GM12864 (cell line): ENCODE results near the gene ALK.

Experiments used
- DNase-seq: peaks from one replicate; pipeline ENCODE4 v3.0.0-alpha.2; 2011; ENCODE audit warnings: low read depth
- H3K4me3 ChIP-seq: 2 replicates; pipeline ENCODE4 v1.5.1; 2011; ENCODE audit warnings: mild to moderate bottlenecking, low read depth, low read length, control low read depth
- TF ChIP-seq, protein P1 (sequence below): IDR thresholded peaks from 2 replicates; pipeline ENCODE4 v1.5.1; 2011; ENCODE audit warnings: low read depth, mild to moderate bottlenecking, moderate library complexity, low read length, control low read depth, inconsistent platforms; ENCODE audit errors: missing control alignments

ALK gene

DNA sequence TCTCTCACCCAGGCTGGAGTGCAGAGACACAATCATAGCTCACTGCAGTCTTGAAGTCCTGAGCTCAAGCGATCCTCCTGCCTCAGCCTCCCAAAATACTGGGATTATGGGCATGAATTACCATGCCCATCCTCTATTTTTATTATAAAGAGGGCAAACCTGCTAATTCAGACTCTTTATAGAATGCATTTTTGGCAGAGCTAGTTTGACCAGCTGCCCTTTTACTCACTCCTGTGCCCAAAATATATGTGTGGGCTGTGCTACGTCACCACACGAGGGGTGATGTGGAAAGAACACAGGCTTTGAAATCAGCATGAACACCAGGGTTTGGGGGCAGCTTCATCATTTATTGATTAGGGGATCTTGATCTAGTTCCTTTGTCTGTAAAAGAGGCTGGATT, 668.4 kb downstream of the ALK start:
- TF ChIP-seq, protein P1, sequence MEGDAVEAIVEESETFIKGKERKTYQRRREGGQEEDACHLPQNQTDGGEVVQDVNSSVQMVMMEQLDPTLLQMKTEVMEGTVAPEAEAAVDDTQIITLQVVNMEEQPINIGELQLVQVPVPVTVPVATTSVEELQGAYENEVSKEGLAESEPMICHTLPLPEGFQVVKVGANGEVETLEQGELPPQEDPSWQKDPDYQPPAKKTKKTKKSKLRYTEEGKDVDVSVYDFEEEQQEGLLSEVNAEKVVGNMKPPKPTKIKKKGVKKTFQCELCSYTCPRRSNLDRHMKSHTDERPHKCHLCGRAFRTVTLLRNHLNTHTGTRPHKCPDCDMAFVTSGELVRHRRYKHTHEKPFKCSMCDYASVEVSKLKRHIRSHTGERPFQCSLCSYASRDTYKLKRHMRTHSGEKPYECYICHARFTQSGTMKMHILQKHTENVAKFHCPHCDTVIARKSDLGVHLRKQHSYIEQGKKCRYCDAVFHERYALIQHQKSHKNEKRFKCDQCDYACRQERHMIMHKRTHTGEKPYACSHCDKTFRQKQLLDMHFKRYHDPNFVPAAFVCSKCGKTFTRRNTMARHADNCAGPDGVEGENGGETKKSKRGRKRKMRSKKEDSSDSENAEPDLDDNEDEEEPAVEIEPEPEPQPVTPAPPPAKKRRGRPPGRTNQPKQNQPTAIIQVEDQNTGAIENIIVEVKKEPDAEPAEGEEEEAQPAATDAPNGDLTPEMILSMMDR, result no peak
- no peak overlapping the region for H3K4me3 ChIP-seq
- no peak for DNase-seq

DNA sequence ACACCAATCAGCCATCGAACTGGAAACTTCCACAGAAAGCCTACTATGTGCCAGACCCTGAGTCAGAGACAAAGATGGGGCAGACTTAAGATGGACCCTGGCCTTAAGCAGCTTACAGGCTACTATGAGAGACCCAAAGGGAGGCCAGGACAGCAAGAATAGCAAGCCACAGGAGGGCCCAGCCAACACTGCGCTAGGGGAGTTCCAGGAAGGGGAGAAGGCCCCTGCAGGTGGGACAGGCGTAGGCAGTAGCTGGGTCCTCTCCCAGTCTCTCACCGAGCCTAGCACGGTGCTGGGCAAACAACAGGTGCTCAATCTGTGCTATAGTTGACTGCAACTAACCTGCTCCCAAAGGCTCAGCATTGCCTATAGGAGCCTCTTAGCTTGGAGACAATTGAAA, 670.0 kb downstream of the ALK start:
- DNase-seq, result no peak
- H3K4me3 ChIP-seq, result no peak overlapping the region
- TF ChIP-seq, protein P1, result no peak

DNA sequence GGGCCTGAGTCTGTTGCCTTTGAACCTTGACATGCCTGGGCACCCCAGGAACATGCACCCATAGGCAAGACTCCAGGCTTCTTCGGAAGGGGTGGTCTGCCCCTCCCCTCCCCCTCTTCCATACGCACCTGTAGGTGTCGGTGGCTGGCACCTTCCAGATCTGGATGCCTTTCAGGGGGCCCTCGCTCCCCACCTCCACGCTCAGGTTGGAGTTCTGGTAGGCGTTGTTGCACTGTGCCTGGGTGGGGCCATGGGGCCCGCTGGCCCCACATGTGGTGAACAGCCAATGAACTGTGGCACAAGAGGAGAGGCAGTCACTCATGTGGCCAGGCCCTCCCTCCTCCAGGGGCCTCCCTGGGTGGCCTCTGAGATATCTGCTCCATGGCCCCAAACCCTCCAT, 670.4 kb downstream of the ALK start:
- TF ChIP-seq, protein P1, result no peak
- H3K4me3 ChIP-seq, result no peak overlapping the region
- DNase-seq, result no peak

DNA sequence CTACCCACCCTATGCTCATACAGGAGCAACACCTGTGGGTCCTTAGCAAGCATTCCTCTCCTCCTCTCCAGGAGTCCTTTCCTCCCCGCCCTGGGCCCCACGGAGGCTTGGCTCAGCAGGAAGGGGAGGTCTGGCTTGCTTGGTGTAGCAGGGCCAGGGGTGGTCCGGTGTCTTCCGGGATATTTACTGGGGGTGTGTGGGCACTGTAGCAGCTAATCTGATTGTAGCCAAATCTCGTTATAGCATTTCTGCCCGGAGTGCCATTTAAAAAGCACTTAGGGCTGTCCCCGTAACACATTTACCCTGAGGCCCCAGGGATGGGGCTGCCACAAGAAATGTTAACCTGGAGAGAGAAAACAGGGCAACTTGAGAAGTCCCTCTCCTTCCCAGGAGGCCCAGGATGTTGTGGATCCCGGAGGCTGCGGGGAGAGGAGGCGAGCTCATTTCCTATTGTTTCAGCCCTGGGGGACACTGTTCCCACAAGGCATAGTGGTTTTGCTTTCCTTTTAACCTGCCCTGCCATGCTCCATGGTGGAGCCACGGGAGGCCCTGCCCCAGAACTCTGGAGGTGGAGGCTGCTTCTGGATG, 671.6 kb downstream of the ALK start:
- no peak overlapping the region for H3K4me3 ChIP-seq
- TF ChIP-seq, protein P1, result no peak
- no peak for DNase-seq

DNA sequence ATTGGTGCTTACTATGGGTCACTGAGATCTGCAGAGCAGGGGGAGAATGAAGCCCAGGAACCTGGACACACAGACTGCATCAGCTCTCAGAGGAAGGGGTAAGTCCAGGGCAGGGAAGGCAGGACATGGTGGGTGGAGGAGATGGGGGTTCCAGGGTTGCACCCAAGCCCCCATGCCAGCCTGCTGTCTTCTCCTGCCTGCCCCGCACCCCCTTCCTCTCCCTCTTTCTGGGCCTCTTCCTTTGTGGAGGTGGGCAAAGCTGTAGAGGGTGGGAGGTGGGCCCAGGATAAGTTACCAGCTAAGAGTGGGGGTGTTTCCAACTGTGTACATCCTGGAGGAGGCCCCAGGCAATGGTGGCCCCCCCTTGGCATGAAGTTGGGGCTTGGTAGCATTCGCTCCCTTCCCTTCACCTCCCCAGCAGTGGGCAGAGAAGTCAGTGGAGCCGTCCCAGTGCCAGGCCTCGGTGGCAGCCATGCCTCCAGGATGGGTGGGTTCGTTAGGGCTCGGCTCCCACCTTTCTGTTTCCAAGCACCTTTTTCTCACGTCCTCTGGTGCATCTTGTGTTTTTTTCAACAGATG, 674.0 kb downstream of the ALK start:
- TF ChIP-seq, protein P1, result no peak
- no peak for DNase-seq
- no peak overlapping the region for H3K4me3 ChIP-seq

DNA sequence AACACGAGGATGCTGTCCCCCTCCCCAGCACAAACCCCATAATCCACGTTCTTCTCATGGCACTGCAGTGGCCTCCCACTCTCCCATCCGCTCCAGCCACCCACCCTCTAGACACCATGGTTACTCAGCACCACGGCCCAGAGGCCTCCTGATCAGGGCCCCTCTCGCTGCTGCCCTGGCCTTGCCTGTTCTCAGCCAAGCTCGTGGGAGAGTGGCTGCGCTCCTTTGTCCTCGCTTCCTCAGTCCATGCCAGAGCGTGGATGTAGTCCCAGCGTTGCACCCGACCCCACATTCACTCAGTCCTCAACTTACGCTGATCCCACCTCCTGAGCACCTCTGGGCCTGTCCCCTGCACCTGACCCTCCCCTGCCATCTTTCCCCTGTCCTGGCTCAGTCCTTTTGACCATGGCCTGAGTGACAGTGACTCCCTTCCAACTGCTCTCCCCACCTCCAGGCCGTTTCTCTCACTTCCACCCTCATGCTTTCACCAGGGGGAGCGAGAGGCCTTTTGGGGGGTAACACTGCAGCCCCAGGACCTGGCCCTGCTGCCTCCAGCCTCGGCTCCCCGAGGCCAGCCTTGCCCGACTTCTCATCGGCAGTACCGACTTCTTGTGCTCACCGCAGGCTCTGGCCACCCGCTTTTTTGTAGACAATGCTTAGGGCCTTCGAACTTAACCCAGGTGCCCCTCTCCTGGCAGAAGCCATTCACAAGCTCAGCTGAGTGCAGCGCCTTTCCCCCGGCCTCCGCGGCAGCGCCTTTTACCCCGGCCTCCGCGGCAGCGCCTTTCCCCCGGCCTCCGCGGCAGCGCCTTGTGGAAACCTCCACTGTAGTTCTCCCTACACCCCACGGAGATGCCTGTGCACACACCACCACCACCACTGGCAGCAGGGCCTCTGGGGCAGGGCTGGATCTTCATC, 674.7 kb downstream of the ALK start:
- H3K4me3 ChIP-seq, result no peak overlapping the region
- DNase-seq, result no peak
- TF ChIP-seq, protein P1, result no peak
